Lung (tissue), 12 donors: ENCODE data around the gene SEC14L6. TPM values are rescaled to one million over a fixed set of nuclear protein-coding genes. Genes with fewer than 3 reads are reported as not detected.
A peak's percentile ranks its signal among the peaks of the same experiment; 100 is the strongest.

ENCODE experiments used
- ATAC-seq: fragments of 200-7000 bp; cut with Tn5 transposase; one replicate; pipeline ENCODE4 v1.9.1; 2020; ENCODE audit warnings: moderate number of reproducible peaks; ENCODE audit not compliant: insufficient read depth, low FRiP score
- DNase-seq, 3 donors: peaks; one replicate each; pipeline ENCODE4 v3.0.0-alpha.2; 2013 to 2017
- H3K27ac ChIP-seq, 2 donors: one replicate each; pipeline ENCODE4 v1.5.1; 2013; ENCODE audit warnings: mild to moderate bottlenecking in 2 of 2, moderate library complexity in 2 of 2, control low read depth in 1 of 2, inconsistent platforms in 1 of 2, low read depth in 1 of 2, low read length in 1 of 2
- H3K27me3 ChIP-seq, 3 donors: one replicate each; pipeline ENCODE4 v1.5.1; 2013; ENCODE audit warnings: low read length in 2 of 3; ENCODE audit not compliant: control insufficient read depth in 3 of 3, insufficient read depth in 3 of 3
- H3K36me3 ChIP-seq, 4 donors: one replicate each; pipeline ENCODE4 v1.5.1; 2013; ENCODE audit warnings: low read length in 4 of 4, mild to moderate bottlenecking in 1 of 4, moderate library complexity in 1 of 4; ENCODE audit not compliant: control insufficient read depth in 4 of 4, insufficient read depth in 4 of 4
- H3K4me1 ChIP-seq, 5 donors: one replicate each; pipeline ENCODE4 v1.5.1; 2013; ENCODE audit warnings: low read length in 5 of 5, mild to moderate bottlenecking in 2 of 5, moderate library complexity in 1 of 5; ENCODE audit not compliant: control insufficient read depth in 5 of 5, insufficient read depth in 5 of 5
- H3K4me3 ChIP-seq: one replicate; pipeline ENCODE4 v1.5.1; 2013; ENCODE audit warnings: mild to moderate bottlenecking, control low read depth, moderate library complexity
- H3K9ac ChIP-seq, 2 donors: one replicate each; pipeline ENCODE4 v1.5.1; 2013; ENCODE audit warnings: low read length in 2 of 2, control low read depth in 1 of 2; ENCODE audit not compliant: insufficient read depth in 1 of 2
- H3K9me3 ChIP-seq, 4 donors: one replicate each; pipeline ENCODE4 v1.5.1; 2013; ENCODE audit warnings: low read length in 3 of 4, mild to moderate bottlenecking in 1 of 4, moderate library complexity in 1 of 4; ENCODE audit not compliant: control insufficient read depth in 4 of 4, insufficient read depth in 3 of 4
- WGBS, 2 donors: extraction: QIAGEN DNeasy Blood & Tissue Kit; methylation state at CpG; one replicate each; pipeline ENCODE4 v1.1.7; 2013; 5-methylcytosine and 5-hydroxymethylcytosine counted together
- polyA plus RNA-seq, 2 donors: library from polyadenylated mRNA; stranded (reverse); fragments of 200-250 nt; gene quantifications; one replicate each; pipeline ENCODE4 v1.2.1, GENCODE V29; 2013
- total RNA-seq, 2 donors: library from RNA; depleted of rRNA in 1 of 2; stranded (reverse); fragments of >200 nt in 1 of 2; gene quantifications; one replicate each; pipeline ENCODE4 v1.2.1, GENCODE V29; 2014 to 2021
- TF ChIP-seq, protein P1 (sequence below): IDR thresholded peaks from 2 replicates; pipeline ENCODE4 v1.5.1; 2012; ENCODE audit warnings: mild to moderate bottlenecking; ENCODE audit errors: control extremely low read depth, extremely low read depth
- donor health status: control.
- donor health status: control.
- donor health status: Bipolar disorder and iron deficiency.
- donor health status: healthy.
- donor health status: DM: yes; HTN: yes; CAD: no.

SEC14L6 gene
- total and polyA plus RNA-seq, 4 donors: 0.61 to 12.4 (median 3.6) TPM

DNA sequence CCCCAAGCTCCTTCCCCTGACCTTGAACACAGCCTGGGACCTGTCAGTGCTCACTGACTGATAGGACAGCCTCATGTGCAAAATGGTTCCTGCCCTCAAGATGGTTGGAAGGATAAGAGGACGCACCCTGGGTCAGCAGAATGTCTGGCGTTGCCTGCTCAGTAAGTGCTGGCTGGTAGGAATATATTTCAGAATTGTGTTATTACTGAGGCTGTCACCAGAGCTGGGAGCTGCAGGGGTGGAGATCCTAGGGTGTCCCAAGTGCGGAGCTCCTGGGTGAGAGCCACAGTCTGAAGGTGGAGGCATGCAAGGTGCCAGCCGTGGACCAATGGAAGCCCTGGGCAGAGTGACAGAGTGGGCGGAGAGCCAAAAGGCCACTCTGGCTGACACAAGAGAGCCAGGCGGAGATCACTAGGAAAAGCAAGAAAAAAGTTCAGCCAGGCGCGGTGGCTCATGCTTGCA lies 40.0 kb downstream of the SEC14L6 start:
- Histone ChIP-seq H3K9me3 (peaks cover 0 to 1% (median 0%) of the 10 kb centered on the region in 4 donors), H3K4me3 (no peak overlapping the region), H3K27ac (peak overlapping the region in 1 of 2 donors; percentile 62), H3K27me3 (peaks cover 0 to 21% (median 18%) of the 10 kb centered on the region in 3 donors), H3K4me1 (no peaks in the 10 kb centered on the region), H3K9ac (no peak overlapping the region), H3K36me3 (no peaks in the 10 kb centered on the region)
- no peak for ATAC-seq
- DNase-seq: no peak
- WGBS, 2 donors: 60 to 77% methylated on average over 8 of the region's 8 CpGs
- TF ChIP-seq, protein P1, sequence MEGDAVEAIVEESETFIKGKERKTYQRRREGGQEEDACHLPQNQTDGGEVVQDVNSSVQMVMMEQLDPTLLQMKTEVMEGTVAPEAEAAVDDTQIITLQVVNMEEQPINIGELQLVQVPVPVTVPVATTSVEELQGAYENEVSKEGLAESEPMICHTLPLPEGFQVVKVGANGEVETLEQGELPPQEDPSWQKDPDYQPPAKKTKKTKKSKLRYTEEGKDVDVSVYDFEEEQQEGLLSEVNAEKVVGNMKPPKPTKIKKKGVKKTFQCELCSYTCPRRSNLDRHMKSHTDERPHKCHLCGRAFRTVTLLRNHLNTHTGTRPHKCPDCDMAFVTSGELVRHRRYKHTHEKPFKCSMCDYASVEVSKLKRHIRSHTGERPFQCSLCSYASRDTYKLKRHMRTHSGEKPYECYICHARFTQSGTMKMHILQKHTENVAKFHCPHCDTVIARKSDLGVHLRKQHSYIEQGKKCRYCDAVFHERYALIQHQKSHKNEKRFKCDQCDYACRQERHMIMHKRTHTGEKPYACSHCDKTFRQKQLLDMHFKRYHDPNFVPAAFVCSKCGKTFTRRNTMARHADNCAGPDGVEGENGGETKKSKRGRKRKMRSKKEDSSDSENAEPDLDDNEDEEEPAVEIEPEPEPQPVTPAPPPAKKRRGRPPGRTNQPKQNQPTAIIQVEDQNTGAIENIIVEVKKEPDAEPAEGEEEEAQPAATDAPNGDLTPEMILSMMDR: no peak

DNA sequence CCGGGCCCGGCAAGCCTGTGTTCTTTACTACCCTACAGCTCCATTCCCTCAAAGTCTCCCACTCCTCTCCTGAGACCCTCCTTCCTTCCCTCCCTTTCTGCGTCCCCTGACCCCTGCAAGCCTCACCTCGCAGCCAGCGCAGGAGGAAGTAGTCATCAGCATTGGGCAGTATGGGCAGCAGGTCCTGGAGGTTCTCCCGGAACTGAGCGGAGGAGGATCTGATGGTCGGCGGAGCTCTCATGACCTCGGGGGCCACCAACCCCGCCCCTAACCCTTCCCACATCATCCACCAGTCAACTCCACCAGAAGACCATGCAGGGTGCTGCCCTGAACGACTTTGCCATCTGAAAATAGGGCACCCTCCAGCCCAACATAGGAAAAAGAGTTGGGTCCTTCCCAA lies 43.0 kb downstream of the SEC14L6 start:
- WGBS, 2 donors: 83 to 88% methylated on average over 12 of the region's 12 CpGs

DNA sequence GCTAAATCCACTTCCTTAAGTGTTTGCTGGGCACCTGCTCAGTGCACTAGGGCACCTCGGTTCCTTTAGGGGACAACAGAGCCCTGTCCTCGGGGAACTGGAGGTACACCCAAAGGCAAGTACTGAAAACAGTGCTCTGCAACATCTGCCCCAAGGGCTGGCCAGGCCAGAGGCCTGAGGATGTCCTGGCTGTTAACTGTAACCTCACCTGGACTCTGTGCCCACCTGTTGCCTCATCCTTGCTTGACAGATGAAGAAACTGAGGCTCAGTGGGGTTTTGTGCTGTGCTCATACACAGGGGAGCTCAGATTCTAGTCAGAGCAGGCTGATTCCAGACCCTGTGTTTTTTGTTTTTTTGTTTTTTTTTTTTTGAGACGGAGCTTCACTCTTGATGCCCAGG lies 43.6 kb downstream of the SEC14L6 start:
- no peak overlapping the region for H3K9ac ChIP-seq
- no peak overlapping the region for H3K27ac ChIP-seq
- no peaks in the 10 kb centered on the region for H3K36me3 ChIP-seq
- H3K9me3 ChIP-seq: peaks cover 0 to 1% (median 0%) of the 10 kb centered on the region in 4 donors
- WGBS, 2 donors: 53 to 80% methylated on average over 3 of the region's 3 CpGs
- TF ChIP-seq, protein P1: no peak
- no peak for DNase-seq
- no peaks in the 10 kb centered on the region for H3K4me1 ChIP-seq
- H3K27me3 ChIP-seq: peaks cover 0 to 21% (median 18%) of the 10 kb centered on the region in 3 donors
- H3K4me3 ChIP-seq: no peak overlapping the region
- no peak for ATAC-seq

More for the DNA sequence above, 43.0 kb downstream of the SEC14L6 start:
- TF ChIP-seq, protein P1: no peak
- peaks cover 0 to 1% (median 0%) of the 10 kb centered on the region in 4 donors for H3K9me3 ChIP-seq
- no peak overlapping the region for H3K9ac ChIP-seq
- peaks cover 0 to 21% (median 18%) of the 10 kb centered on the region in 3 donors for H3K27me3 ChIP-seq
- H3K27ac ChIP-seq: no peak overlapping the region
- H3K36me3 ChIP-seq: no peaks in the 10 kb centered on the region
- H3K4me1 ChIP-seq: no peaks in the 10 kb centered on the region
- no peak for ATAC-seq
- no peak for DNase-seq
- H3K4me3 ChIP-seq: no peak overlapping the region

DNA sequence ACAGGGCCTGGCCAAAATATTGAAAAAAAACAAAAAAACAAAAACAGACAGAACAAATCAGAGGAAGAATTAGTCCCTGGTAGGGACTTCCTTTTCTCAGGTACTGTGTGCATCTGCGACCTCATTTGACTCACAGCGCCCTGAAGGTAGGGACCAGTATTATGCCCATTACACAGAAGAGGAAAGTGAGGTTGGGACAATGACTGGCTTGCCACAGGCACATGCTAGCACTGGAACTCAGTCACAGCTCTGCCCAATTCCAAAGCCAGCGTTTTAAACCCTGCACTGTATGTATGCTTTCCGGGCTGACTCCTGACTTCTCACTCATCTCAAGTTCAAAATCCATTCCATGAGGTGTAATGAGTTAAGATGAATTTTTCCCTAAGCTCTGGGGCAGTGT lies 44.4 kb downstream of the SEC14L6 start:
- peaks cover 0 to 1% (median 0%) of the 10 kb centered on the region in 4 donors for H3K9me3 ChIP-seq
- no peak overlapping the region for H3K27ac ChIP-seq
- TF ChIP-seq, protein P1: no peak
- no peaks in the 10 kb centered on the region for H3K36me3 ChIP-seq
- WGBS, 2 donors: 69 to 88% methylated on average over 4 of the region's 4 CpGs
- no peak overlapping the region for H3K9ac ChIP-seq
- H3K4me3 ChIP-seq: no peak overlapping the region
- no peaks in the 10 kb centered on the region for H3K4me1 ChIP-seq
- ATAC-seq (no peak), DNase-seq (no peak)
- H3K27me3 ChIP-seq: peaks cover 0 to 20% (median 18%) of the 10 kb centered on the region in 3 donors
